Lower leg skin (tissue), 3 donors: ENCODE measurements around the gene KCNB1.

ENCODE experiments used
- POLR2A ChIP-seq, 2 donors: fragments of 450-650 bp; IDR thresholded peaks; one replicate each; pipeline ENCODE4 v1.6.1; 2016 to 2017; ENCODE audit warnings: antibody characterized with exemption in 2 of 2, mild to moderate bottlenecking in 1 of 2, moderate library complexity in 1 of 2
- TF ChIP-seq, protein P1 (sequence below), 3 donors: fragments of 450-650 bp; IDR thresholded peaks; one replicate each; pipeline ENCODE4 v1.5.1; 2016; ENCODE audit warnings: antibody characterized with exemption in 3 of 3, mild to moderate bottlenecking in 3 of 3, moderate library complexity in 2 of 3

DNA sequence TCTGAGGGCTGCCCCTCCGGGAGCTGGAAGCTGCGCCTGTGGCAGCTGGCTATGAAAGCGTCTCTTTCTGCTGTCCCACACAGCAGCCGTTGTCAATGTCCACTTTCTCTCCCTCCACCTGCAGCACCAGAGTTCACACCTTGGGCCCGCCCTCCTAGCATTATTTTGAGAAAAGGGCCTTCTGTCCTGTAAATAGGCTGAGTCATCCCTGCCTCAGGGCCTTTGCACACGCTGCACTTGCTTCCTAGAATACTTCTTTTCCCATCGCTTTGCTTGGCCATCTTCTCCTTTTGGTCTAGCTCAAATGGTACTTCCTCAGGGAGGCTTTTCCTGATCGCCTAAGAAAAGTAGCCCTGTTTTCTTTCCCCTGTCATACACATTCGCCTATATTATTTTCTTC is 135.3 kb downstream of the KCNB1 start:
- TF ChIP-seq, protein P1, sequence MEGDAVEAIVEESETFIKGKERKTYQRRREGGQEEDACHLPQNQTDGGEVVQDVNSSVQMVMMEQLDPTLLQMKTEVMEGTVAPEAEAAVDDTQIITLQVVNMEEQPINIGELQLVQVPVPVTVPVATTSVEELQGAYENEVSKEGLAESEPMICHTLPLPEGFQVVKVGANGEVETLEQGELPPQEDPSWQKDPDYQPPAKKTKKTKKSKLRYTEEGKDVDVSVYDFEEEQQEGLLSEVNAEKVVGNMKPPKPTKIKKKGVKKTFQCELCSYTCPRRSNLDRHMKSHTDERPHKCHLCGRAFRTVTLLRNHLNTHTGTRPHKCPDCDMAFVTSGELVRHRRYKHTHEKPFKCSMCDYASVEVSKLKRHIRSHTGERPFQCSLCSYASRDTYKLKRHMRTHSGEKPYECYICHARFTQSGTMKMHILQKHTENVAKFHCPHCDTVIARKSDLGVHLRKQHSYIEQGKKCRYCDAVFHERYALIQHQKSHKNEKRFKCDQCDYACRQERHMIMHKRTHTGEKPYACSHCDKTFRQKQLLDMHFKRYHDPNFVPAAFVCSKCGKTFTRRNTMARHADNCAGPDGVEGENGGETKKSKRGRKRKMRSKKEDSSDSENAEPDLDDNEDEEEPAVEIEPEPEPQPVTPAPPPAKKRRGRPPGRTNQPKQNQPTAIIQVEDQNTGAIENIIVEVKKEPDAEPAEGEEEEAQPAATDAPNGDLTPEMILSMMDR (IDR thresholded peaks at IDR 0.05): no peak
- TF ChIP-seq POLR2A (IDR thresholded peaks at IDR 0.05): no peak
